ENCODE data around the gene SORCS1.

The SORCS1 gene

GRCh38 chr10:106873770-106874603 is 290.5 kb downstream of the SORCS1 start:
- Histone ChIP-seq H3K4me3 (ENCODE audit: low read depth, low read length, poor library complexity, severe bottlenecking) (no peak overlapping the region), H3F3A (ENCODE audit: insufficient read depth, low read length) (no peaks in the 10 kb centered on the region), H2AFZ (ENCODE audit: low read length) (no peak overlapping the region), H3K9ac (ENCODE audit: low read length) (no peak overlapping the region), H4K20me1 (ENCODE audit: insufficient read depth, low read length) (no peaks in the 10 kb centered on the region), H3K79me2 (ENCODE audit: insufficient read depth, low read length) (no peaks in the 10 kb centered on the region), H3K27me3 (ENCODE audit: insufficient read depth, low read length) (no peaks in the 10 kb centered on the region), H3K9me3 (ENCODE audit: low read length) (no peaks in the 10 kb centered on the region), H3K36me3 (ENCODE audit: insufficient read depth, low read length) (no peaks in the 10 kb centered on the region), H3K27ac (ENCODE audit: low read depth, low read length, poor library complexity, severe bottlenecking) (no peak overlapping the region), H3K4me1 (ENCODE audit: insufficient read depth, low read length, severe bottlenecking) (no peaks in the 10 kb centered on the region), H3K4me2 (ENCODE audit: low read length) (no peak overlapping the region), H3K9me2 (ENCODE audit: low read depth, low read length) (no peaks in the 10 kb centered on the region)
- TF ChIP-seq EZH2 (IDR thresholded peaks at IDR 0.05; ENCODE audit: borderline replicate concordance, low read length) (no peak), CTCF (IDR thresholded peaks at IDR 0.05; ENCODE audit: low read length) (no peak)

- Histone ChIP-seq H3K9ac (ENCODE audit: low read length) (no peak overlapping the region), H2AFZ (ENCODE audit: low read length) (no peak overlapping the region), H4K20me1 (ENCODE audit: insufficient read depth, low read length) (no peaks in the 10 kb centered on the region), H3K4me3 (ENCODE audit: low read depth, low read length, poor library complexity, severe bottlenecking) (no peak overlapping the region), H3F3A (ENCODE audit: insufficient read depth, low read length) (no peaks in the 10 kb centered on the region), H3K27ac (ENCODE audit: low read depth, low read length, poor library complexity, severe bottlenecking) (no peak overlapping the region), H3K9me3 (ENCODE audit: low read length) (no peaks in the 10 kb centered on the region), H3K36me3 (ENCODE audit: insufficient read depth, low read length) (no peaks in the 10 kb centered on the region), H3K4me2 (ENCODE audit: low read length) (no peak overlapping the region), H3K27me3 (ENCODE audit: insufficient read depth, low read length) (no peaks in the 10 kb centered on the region), H3K4me1 (ENCODE audit: insufficient read depth, low read length, severe bottlenecking) (no peaks in the 10 kb centered on the region), H3K9me2 (ENCODE audit: low read depth, low read length) (no peaks in the 10 kb centered on the region), H3K79me2 (ENCODE audit: insufficient read depth, low read length) (no peaks in the 10 kb centered on the region)
- TF ChIP-seq CTCF (IDR thresholded peaks at IDR 0.05; ENCODE audit: low read length) = no peak
Measured at GRCh38 chr10:106872176-106872575, 292.3 kb downstream of the SORCS1 start.

- H3K9me3 ChIP-seq (ENCODE audit: low read length) = no peaks in the 10 kb centered on the region
Measured at GRCh38 chr10:106866244-106866845, 298.2 kb downstream of the SORCS1 start.

More at GRCh38 chr10:106866244-106866845, 298.2 kb downstream of the SORCS1 start:
- H2AFZ ChIP-seq (ENCODE audit: low read length) = no peak overlapping the region
- no peaks in the 10 kb centered on the region for H3K4me1 ChIP-seq (ENCODE audit: insufficient read depth, low read length, severe bottlenecking)
- TF ChIP-seq EZH2 (IDR thresholded peaks at IDR 0.05; ENCODE audit: borderline replicate concordance, low read length) (no peak), CTCF (IDR thresholded peaks at IDR 0.05; ENCODE audit: low read length) (no peak)
- H3K4me3 ChIP-seq (ENCODE audit: low read depth, low read length, poor library complexity, severe bottlenecking) = no peak overlapping the region
- H3K27me3 ChIP-seq (ENCODE audit: insufficient read depth, low read length) = no peaks in the 10 kb centered on the region
- no peaks in the 10 kb centered on the region for H3K9me2 ChIP-seq (ENCODE audit: low read depth, low read length)
- H4K20me1 ChIP-seq (ENCODE audit: insufficient read depth, low read length) = no peaks in the 10 kb centered on the region
- H3K4me2 ChIP-seq (ENCODE audit: low read length) = no peak overlapping the region
- H3F3A ChIP-seq (ENCODE audit: insufficient read depth, low read length) = no peaks in the 10 kb centered on the region
- no peaks in the 10 kb centered on the region for H3K79me2 ChIP-seq (ENCODE audit: insufficient read depth, low read length)
- no peak overlapping the region for H3K27ac ChIP-seq (ENCODE audit: low read depth, low read length, poor library complexity, severe bottlenecking)
- H3K36me3 ChIP-seq (ENCODE audit: insufficient read depth, low read length) = no peaks in the 10 kb centered on the region
- H3K9ac ChIP-seq (ENCODE audit: low read length) = no peak overlapping the region
